ENCODE results near the gene RTCA.

RTCA gene

DNA sequence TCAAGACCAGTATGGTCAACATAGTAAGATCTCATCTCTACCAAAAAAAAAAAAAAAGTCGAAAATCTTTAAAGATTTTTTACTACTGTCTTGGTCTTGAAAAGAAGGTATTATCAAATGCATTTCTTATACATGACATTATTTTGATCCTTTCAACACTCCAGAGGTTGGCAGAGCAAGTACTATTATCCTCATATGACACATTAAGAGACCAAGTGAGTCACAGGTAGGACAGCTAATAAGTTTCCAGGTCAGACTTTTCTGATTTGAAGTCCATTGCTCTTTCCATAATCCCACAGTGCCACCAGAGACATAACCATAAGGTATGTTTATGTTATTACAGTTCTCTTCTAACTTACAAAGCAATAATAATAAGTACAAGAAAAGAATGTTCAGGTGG, 31.6 kb upstream of the RTCA start:
- no peaks in the 10 kb centered on the region for H3K27me3 ChIP-seq (ENCODE audit: insufficient read depth, low read length)
- no peak overlapping the region for H3K4me3 ChIP-seq (ENCODE audit: low read depth, low read length, poor library complexity, severe bottlenecking)
- H4K20me1 ChIP-seq (ENCODE audit: insufficient read depth, low read length), result no peaks in the 10 kb centered on the region
- no peak overlapping the region for H3K4me2 ChIP-seq (ENCODE audit: low read length)
- H3K36me3 ChIP-seq (ENCODE audit: insufficient read depth, low read length), result peaks cover 76% of the 10 kb centered on the region
- no peak for TF ChIP-seq EZH2 (IDR thresholded peaks at IDR 0.05; ENCODE audit: borderline replicate concordance, low read length)
- no peak for TF ChIP-seq CTCF (IDR thresholded peaks at IDR 0.05; ENCODE audit: low read length)
- H3K9me2 ChIP-seq (ENCODE audit: low read depth, low read length), result no peaks in the 10 kb centered on the region
- H3F3A ChIP-seq (ENCODE audit: insufficient read depth, low read length), result no peaks in the 10 kb centered on the region
- no peak overlapping the region for H2AFZ ChIP-seq (ENCODE audit: low read length)
- H3K4me1 ChIP-seq (ENCODE audit: insufficient read depth, low read length, severe bottlenecking), result no peaks in the 10 kb centered on the region
- no peak overlapping the region for H3K9ac ChIP-seq (ENCODE audit: low read length)
- no peaks in the 10 kb centered on the region for H3K9me3 ChIP-seq (ENCODE audit: low read length)
- H3K79me2 ChIP-seq (ENCODE audit: insufficient read depth, low read length), result no peaks in the 10 kb centered on the region
- no peak overlapping the region for H3K27ac ChIP-seq (ENCODE audit: low read depth, low read length, poor library complexity, severe bottlenecking)

GRCh38 chr1:100237091-100237490, 28.9 kb upstream of the RTCA start:
- Histone ChIP-seq H4K20me1 (ENCODE audit: insufficient read depth, low read length) (no peaks in the 10 kb centered on the region), H3K4me2 (ENCODE audit: low read length) (no peak overlapping the region), H3K9me3 (ENCODE audit: low read length) (no peaks in the 10 kb centered on the region), H3K4me3 (ENCODE audit: low read depth, low read length, poor library complexity, severe bottlenecking) (no peak overlapping the region), H3K36me3 (ENCODE audit: insufficient read depth, low read length) (peaks cover 59% of the 10 kb centered on the region), H3K27ac (ENCODE audit: low read depth, low read length, poor library complexity, severe bottlenecking) (no peak overlapping the region), H3K27me3 (ENCODE audit: insufficient read depth, low read length) (no peaks in the 10 kb centered on the region), H3F3A (ENCODE audit: insufficient read depth, low read length) (no peaks in the 10 kb centered on the region), H3K4me1 (ENCODE audit: insufficient read depth, low read length, severe bottlenecking) (no peaks in the 10 kb centered on the region), H3K9me2 (ENCODE audit: low read depth, low read length) (no peaks in the 10 kb centered on the region), H3K9ac (ENCODE audit: low read length) (no peak overlapping the region), H3K79me2 (ENCODE audit: insufficient read depth, low read length) (peaks cover 1% of the 10 kb centered on the region; the same call in 1 of the 2 replicates), H2AFZ (ENCODE audit: low read length) (no peak overlapping the region)
- TF ChIP-seq CTCF (IDR thresholded peaks at IDR 0.05; ENCODE audit: low read length), result no peak
- no peak for TF ChIP-seq EZH2 (IDR thresholded peaks at IDR 0.05; ENCODE audit: borderline replicate concordance, low read length)

DNA sequence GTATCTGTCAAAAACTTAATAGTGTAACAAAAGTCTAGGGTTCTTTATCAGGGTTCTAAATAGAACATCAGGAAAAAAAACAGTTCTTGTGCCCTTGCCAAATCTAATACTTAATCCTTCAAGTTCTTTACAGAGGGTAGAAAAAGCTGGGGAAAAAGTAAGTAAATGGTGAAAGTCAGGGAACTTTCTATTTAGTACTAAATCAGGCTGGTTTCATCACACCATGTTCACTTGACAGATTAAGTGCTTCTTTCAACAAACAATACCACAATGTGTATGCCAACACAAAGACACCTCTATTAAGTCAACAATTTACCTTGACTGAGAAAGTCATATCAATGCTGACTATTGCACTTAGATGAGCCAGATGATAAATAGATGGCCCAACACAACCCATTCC, 26.1 kb upstream of the RTCA start:
- H3K4me2 ChIP-seq (ENCODE audit: low read length), result no peak overlapping the region
- no peaks in the 10 kb centered on the region for H3K9me3 ChIP-seq (ENCODE audit: low read length)
- H4K20me1 ChIP-seq (ENCODE audit: insufficient read depth, low read length), result no peaks in the 10 kb centered on the region
- H3K36me3 ChIP-seq (ENCODE audit: insufficient read depth, low read length), result peaks cover 33% of the 10 kb centered on the region
- no peak overlapping the region for H3K4me3 ChIP-seq (ENCODE audit: low read depth, low read length, poor library complexity, severe bottlenecking)
- H3K4me1 ChIP-seq (ENCODE audit: insufficient read depth, low read length, severe bottlenecking), result no peaks in the 10 kb centered on the region
- H3F3A ChIP-seq (ENCODE audit: insufficient read depth, low read length), result no peaks in the 10 kb centered on the region
- H3K9me2 ChIP-seq (ENCODE audit: low read depth, low read length), result no peaks in the 10 kb centered on the region
- H3K79me2 ChIP-seq (ENCODE audit: insufficient read depth, low read length), result peaks cover 17% of the 10 kb centered on the region
- TF ChIP-seq EZH2 (IDR thresholded peaks at IDR 0.05; ENCODE audit: borderline replicate concordance, low read length) (no peak), CTCF (IDR thresholded peaks at IDR 0.05; ENCODE audit: low read length) (no peak)
- no peaks in the 10 kb centered on the region for H3K27me3 ChIP-seq (ENCODE audit: insufficient read depth, low read length)
- no peak overlapping the region for H2AFZ ChIP-seq (ENCODE audit: low read length)
- no peak overlapping the region for H3K27ac ChIP-seq (ENCODE audit: low read depth, low read length, poor library complexity, severe bottlenecking)
- H3K9ac ChIP-seq (ENCODE audit: low read length), result no peak overlapping the region
